Ovary (tissue), 9 donors: ENCODE results near the gene FABP6. TPM values are rescaled to one million over a fixed set of nuclear protein-coding genes. Genes with fewer than 3 reads are reported as not detected.

Experiments used
- DNase-seq, 5 donors: peaks; one replicate each; pipeline ENCODE4 v3.0.0-alpha.2; 2019 to 2020
- H3K27ac ChIP-seq, 2 donors: fragments of 200-600 bp; one replicate each; pipeline versions ENCODE4 v1.5.1 to v1.8.0; 2019 to 2022
- H3K27me3 ChIP-seq: fragments of 200-600 bp; one replicate; pipeline ENCODE4 v1.8.0; 2022
- H3K36me3 ChIP-seq: fragments of 200-600 bp; sonication (generic); one replicate; pipeline ENCODE4 v1.5.1; 2019
- H3K4me1 ChIP-seq: one replicate; pipeline ENCODE4 v1.8.1; 2013; ENCODE audit warnings: mild to moderate bottlenecking, moderate library complexity; ENCODE audit not compliant: insufficient read depth
- H3K4me3 ChIP-seq: fragments of 200-600 bp; sonication (generic); one replicate; pipeline ENCODE4 v1.5.1; 2017
- H3K9me3 ChIP-seq, 2 donors: fragments of 200-600 bp in 1 of 2; sonication (generic) in 1 of 2; one replicate each; pipeline versions ENCODE4 v1.5.1 to v1.8.1; 2013 to 2019; ENCODE audit warnings: mild to moderate bottlenecking in 1 of 2, moderate library complexity in 1 of 2
- EP300 ChIP-seq: sonication (generic); formaldehyde crosslinking; IDR thresholded peaks from one replicate; pipeline ENCODE4 v1.6.1; 2017; ENCODE audit warnings: antibody characterized with exemption
- POLR2A ChIP-seq: fragments of 450-650 bp; IDR thresholded peaks from one replicate; pipeline ENCODE4 v1.6.1; 2017; ENCODE audit warnings: antibody characterized with exemption, mild to moderate bottlenecking, moderate library complexity
- WGBS, 3 donors: extraction: QIAGEN DNeasy Blood & Tissue Kit in 1 of 3; methylation state at CpG; one replicate each; pipeline versions ENCODE4 v1.1.5 to v1.1.7; 2013 to 2017; 5-methylcytosine and 5-hydroxymethylcytosine counted together
- intact Hi-C, 4 donors: fragments of 100-400 bp; cut with DNase I; formaldehyde crosslinking; loops; one replicate each; pipeline versions ENCODE4 v1.11.0 to v1.15.1; 2022 to 2023
- polyA plus RNA-seq, 2 donors: library from polyadenylated mRNA; stranded (reverse); fragments of 200-250 nt in 1 of 2; fragments of 350-450 nt in 1 of 2; fragmentation: Illumina TruSeq in 1 of 2; extraction: RNeasy Lipid Tissue Mini Kit (QIAGEN cat#74804) in 1 of 2; gene quantifications; one replicate each; pipeline ENCODE4 v1.2.3, GENCODE V29; 2013 to 2014
- total RNA-seq, 7 donors: library from RNA; depleted of rRNA in 2 of 7; stranded (reverse); fragments of >200 nt in 2 of 7; fragmentation: NEBNext Ultra II Directional in 3 of 7; extraction: Animal tissue kit (Norgen Biotek cat#: 25700) in 3 of 7; gene quantifications; one replicate each; pipeline versions ENCODE4 v1.1.0 to v1.2.4, GENCODE V29; 2016 to 2023
- TF ChIP-seq, protein P1 (sequence below), 3 donors: fragments of 450-650 bp in 2 of 3; fragments of 200-600 bp in 1 of 3; IDR thresholded peaks; one replicate each; pipeline versions ENCODE4 v1.5.1 to v1.8.0; 2016 to 2022; ENCODE audit warnings: antibody characterized with exemption in 3 of 3, mild to moderate bottlenecking in 1 of 3
- donor health status: DM: no; HTN: no; CAD: no; lungs with moderate emphysema.
- donor health status: DM: no; HTN: no; CAD: no.
- donor health status: Bipolar disorder and iron deficiency.
- donor health status: DM: yes; HTN: yes; CAD: no.
- donor health status: DM: no; HTN: no; CAD: no.
- donor health status: DM: yes; HTN: yes; CAD: no.

Gene FABP6
- total and polyA plus RNA-seq, 9 donors = 0.83 to 10.6 (median 2.8) TPM; not detected in 5

DNA sequence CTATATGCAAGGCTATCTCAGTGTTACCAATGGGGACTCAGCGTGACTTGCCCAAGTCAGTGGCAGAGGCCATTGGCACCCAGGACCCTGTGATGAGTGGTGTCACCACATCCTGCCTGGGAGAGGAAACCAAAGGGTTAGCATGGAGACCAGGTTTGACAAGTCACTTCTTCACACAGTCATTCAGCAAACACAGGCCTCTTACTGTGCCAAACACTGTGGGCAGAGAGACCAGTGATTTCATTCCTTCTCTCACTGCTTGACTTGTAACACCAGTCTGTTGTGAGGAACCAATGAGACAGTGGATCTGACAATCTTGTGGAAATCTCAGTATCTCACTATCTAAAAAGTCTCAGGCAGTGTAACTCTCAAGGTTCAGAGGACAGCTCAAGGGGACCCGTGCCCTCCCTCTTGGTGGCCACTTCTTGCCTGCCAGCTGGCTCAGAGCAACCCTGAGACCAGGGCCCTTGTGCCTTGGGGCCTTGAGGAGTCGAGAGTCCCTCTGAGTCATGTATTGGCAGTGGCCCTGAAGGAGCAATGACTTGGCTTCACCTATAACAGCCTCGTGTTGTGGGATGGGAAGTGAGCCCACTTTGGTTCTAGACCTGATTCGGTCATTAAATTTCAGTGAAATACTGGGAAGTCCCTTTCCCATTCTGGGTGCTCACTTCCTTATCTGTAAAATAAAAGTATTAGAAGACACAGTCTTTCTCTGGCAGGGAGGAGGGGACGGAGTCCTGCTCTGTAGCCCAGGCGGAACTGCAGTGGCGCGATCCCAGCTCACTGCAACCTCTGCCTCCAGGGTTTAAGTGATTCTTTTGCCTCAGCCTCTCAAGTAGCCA is 1.6 kb downstream of the FABP6 start:
- DNase-seq = no peak
- 75 to 84% (median 83%) methylated on average over 9 of the region's 9 CpGs for WGBS, 3 donors
- Histone ChIP-seq H3K27me3 (no peaks in the 10 kb centered on the region), H3K27ac (no peak overlapping the region), H3K4me1 (no peaks in the 10 kb centered on the region), H3K4me3 (no peak overlapping the region), H3K36me3 (no peaks in the 10 kb centered on the region), H3K9me3 (no peaks in the 10 kb centered on the region)
- intact Hi-C loops = no loop called here
- TF ChIP-seq, protein P1, sequence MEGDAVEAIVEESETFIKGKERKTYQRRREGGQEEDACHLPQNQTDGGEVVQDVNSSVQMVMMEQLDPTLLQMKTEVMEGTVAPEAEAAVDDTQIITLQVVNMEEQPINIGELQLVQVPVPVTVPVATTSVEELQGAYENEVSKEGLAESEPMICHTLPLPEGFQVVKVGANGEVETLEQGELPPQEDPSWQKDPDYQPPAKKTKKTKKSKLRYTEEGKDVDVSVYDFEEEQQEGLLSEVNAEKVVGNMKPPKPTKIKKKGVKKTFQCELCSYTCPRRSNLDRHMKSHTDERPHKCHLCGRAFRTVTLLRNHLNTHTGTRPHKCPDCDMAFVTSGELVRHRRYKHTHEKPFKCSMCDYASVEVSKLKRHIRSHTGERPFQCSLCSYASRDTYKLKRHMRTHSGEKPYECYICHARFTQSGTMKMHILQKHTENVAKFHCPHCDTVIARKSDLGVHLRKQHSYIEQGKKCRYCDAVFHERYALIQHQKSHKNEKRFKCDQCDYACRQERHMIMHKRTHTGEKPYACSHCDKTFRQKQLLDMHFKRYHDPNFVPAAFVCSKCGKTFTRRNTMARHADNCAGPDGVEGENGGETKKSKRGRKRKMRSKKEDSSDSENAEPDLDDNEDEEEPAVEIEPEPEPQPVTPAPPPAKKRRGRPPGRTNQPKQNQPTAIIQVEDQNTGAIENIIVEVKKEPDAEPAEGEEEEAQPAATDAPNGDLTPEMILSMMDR (IDR thresholded peaks at IDR 0.05) = no peak
- TF ChIP-seq POLR2A = no peak
- TF ChIP-seq EP300 = no peak

GRCh38 chr5:160231783-160232342 is 2.6 kb downstream of the FABP6 start:
- Histone ChIP-seq H3K4me1 (no peaks in the 10 kb centered on the region), H3K36me3 (no peaks in the 10 kb centered on the region), H3K4me3 (no peak overlapping the region), H3K27me3 (no peaks in the 10 kb centered on the region), H3K9me3 (no peaks in the 10 kb centered on the region), H3K27ac (no peak overlapping the region)
- TF ChIP-seq POLR2A (no peak), EP300 (no peak)
- no peak for DNase-seq
- WGBS, 3 donors = 84 to 86% (median 86%) methylated on average over 10 of the region's 10 CpGs
- intact Hi-C loops = no loop called here

- TF ChIP-seq POLR2A (no peak), EP300 (no peak)
- TF ChIP-seq, protein P1 (IDR thresholded peaks at IDR 0.05) = no peak
- intact Hi-C loops = no loop called here
- no peaks in the 10 kb centered on the region for H3K27me3 ChIP-seq
- H3K27ac ChIP-seq = no peak overlapping the region
- H3K36me3 ChIP-seq = no peaks in the 10 kb centered on the region
- 80 to 84% (median 83%) methylated on average over 5 of the region's 5 CpGs for WGBS, 3 donors
- no peaks in the 10 kb centered on the region for H3K4me1 ChIP-seq
- no peak for DNase-seq
- H3K9me3 ChIP-seq = no peaks in the 10 kb centered on the region
- H3K4me3 ChIP-seq = no peak overlapping the region
Observed at GRCh38 chr5:160233215-160233614, 3.9 kb downstream of the FABP6 start.

DNA sequence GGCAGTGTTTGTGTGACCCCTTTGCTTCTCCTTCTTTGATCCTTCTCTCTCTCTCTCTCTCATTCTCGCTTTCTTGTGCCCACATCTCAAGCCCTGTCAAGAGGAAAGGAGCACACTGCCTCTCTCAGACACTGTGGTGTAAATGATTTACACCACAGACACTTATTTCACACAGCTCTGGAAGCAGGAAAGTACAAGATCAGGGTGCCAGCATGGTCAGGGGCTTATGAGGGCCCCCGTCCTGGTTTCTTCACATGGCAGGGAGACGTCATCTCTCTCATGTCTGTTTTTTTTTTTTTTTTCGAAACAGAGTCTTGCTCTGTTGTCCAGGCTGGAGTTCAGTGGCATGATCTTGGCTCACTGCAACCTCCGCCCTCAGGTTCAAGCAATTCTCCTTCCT is 6.4 kb downstream of the FABP6 start:
- Histone ChIP-seq H3K4me3 (no peak overlapping the region), H3K36me3 (no peaks in the 10 kb centered on the region), H3K4me1 (no peaks in the 10 kb centered on the region), H3K27me3 (no peaks in the 10 kb centered on the region), H3K27ac (no peak overlapping the region), H3K9me3 (no peaks in the 10 kb centered on the region)
- no peak for DNase-seq
- 93 to 94% (median 94%) methylated on average over 5 of the region's 5 CpGs for WGBS, 3 donors
- intact Hi-C loops = no loop called here
- TF ChIP-seq POLR2A (no peak), EP300 (no peak)
- TF ChIP-seq, protein P1 (IDR thresholded peaks at IDR 0.05) = no peak

- TF ChIP-seq, protein P1 (IDR thresholded peaks at IDR 0.05) = no peak
- TF ChIP-seq POLR2A (no peak), EP300 (no peak)
- H3K27ac ChIP-seq = no peak overlapping the region
- H3K36me3 ChIP-seq = no peaks in the 10 kb centered on the region
- no peaks in the 10 kb centered on the region for H3K4me1 ChIP-seq
- H3K27me3 ChIP-seq = no peaks in the 10 kb centered on the region
- DNase-seq = no peak
- H3K9me3 ChIP-seq = no peaks in the 10 kb centered on the region
- intact Hi-C loops = no loop called here
- 39 to 45% (median 44%) methylated on average over 5 of the region's 5 CpGs for WGBS, 3 donors
- H3K4me3 ChIP-seq = no peak overlapping the region
Observed at GRCh38 chr5:160237571-160238093, 8.3 kb downstream of the FABP6 start.
